ENCODE data around the gene SPAST.

- TF ChIP-seq EP300 (conservative IDR thresholded peaks at IDR 0.05; ENCODE audit: poor library complexity, severe bottlenecking) = no peak
- no peak for TF ChIP-seq CTCF (IDR thresholded peaks at IDR 0.05; ENCODE audit: poor library complexity, severe bottlenecking)
- TF ChIP-seq EZH2 (IDR thresholded peaks at IDR 0.05; ENCODE audit: borderline replicate concordance, insufficient read depth, low read length, poor library complexity, severe bottlenecking) = no peak
- no peak for TF ChIP-seq TAF1 (IDR thresholded peaks at IDR 0.05; ENCODE audit: low read depth)
- TF ChIP-seq SMC3 (conservative IDR thresholded peaks at IDR 0.05; ENCODE audit: poor library complexity) = no peak
Observed at GRCh38 chr2:32129086-32129485, 65.7 kb downstream of the SPAST start.

Measured in neural cell (in vitro differentiated cells).